H1 (cell line): ENCODE data around the gene IDE. TPM values are rescaled to one million over a fixed set of nuclear protein-coding genes. Genes with fewer than 3 reads are reported as not detected.

Experiments used
- GTF2F1 ChIP-seq: IDR thresholded peaks from 2 replicates; pipeline ENCODE4 v1.6.1; 2012; ENCODE audit warnings: low read depth, low read length, improper control_type of control experiment, borderline replicate concordance
- HDAC2 ChIP-seq, 2 experiments: fragments of 300-600 bp in 1 of 2; sonication (generic) in 1 of 2; IDR thresholded peaks; 2 replicates each; pipeline ENCODE4 v1.6.1; 2011 to 2012; ENCODE audit warnings: low read depth in 2 of 2, low read length in 2 of 2, mild to moderate bottlenecking in 2 of 2, moderate library complexity in 2 of 2, borderline replicate concordance in 1 of 2, inconsistent platforms in 1 of 2
- POU5F1 ChIP-seq: IDR thresholded peaks from 2 replicates; pipeline ENCODE4 v1.6.1; 2011; ENCODE audit warnings: low read depth, mild to moderate bottlenecking, low read length, moderate library complexity
- RFX5 ChIP-seq: IDR thresholded peaks from 2 replicates; pipeline ENCODE4 v1.6.1; 2011; ENCODE audit warnings: low read depth, low read length, improper control_type of control experiment, borderline replicate concordance
- polyA plus RNA-seq, 7 experiments: library from polyadenylated mRNA; depleted of rRNA in 3 of 7; stranded (reverse) in 5 of 7; unstranded in 2 of 7; fragments of >200 nt in 5 of 7; fragments of 200-250 nt in 2 of 7; gene quantifications; 1 replicate in 5 of 7; 2 replicates in 1 of 7; 4 replicates in 1 of 7; pipeline versions ENCODE4 v1.2.1 to v1.2.3, GENCODE V29; 2011 to 2013; ENCODE audit warnings: missing spikeins in 2 of 7, mixed read lengths in 2 of 7
- total RNA-seq: library from RNA; stranded (reverse); fragmentation: NEBNext Ultra II Directional; extraction: Animal tissue kit (Norgen Biotek cat#: 25700); gene quantifications from 2 replicates; pipeline ENCODE4 v1.2.1, GENCODE V29; 2021
- TF ChIP-seq, protein P1 (sequence below): IDR thresholded peaks from 2 replicates; pipeline ENCODE4 v1.6.1; 2011; ENCODE audit warnings: low read depth, mild to moderate bottlenecking, low read length; ENCODE audit not compliant: insufficient read depth

The IDE gene
- total and polyA plus RNA-seq, 2 of the 8 experiments (the other 6 are each of a cell fraction or from before 2014, with no cell fraction given): 12.7 to 52.7 TPM

GRCh38 chr10:92413011-92413410 lies 160.9 kb downstream of the IDE start (continued):
- no peak for TF ChIP-seq GTF2F1
- TF ChIP-seq, protein P1, sequence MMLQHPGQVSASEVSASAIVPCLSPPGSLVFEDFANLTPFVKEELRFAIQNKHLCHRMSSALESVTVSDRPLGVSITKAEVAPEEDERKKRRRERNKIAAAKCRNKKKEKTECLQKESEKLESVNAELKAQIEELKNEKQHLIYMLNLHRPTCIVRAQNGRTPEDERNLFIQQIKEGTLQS: no peak
- TF ChIP-seq HDAC2 (IDR thresholded peaks at IDR 0.05; ENCODE audit: borderline replicate concordance in 1 of 2, low read depth in 2 of 2, low read length in 2 of 2): no peak
- TF ChIP-seq POU5F1: no peak
- TF ChIP-seq RFX5: no peak
